Measurements from ENCODE around the gene DCBLD1. TPM values are rescaled to one million over a fixed set of nuclear protein-coding genes. Genes with fewer than 3 reads are reported as not detected.

Gene DCBLD1
- total RNA-seq, 1 donor from 2014 or later: 4.5 TPM

DNA sequence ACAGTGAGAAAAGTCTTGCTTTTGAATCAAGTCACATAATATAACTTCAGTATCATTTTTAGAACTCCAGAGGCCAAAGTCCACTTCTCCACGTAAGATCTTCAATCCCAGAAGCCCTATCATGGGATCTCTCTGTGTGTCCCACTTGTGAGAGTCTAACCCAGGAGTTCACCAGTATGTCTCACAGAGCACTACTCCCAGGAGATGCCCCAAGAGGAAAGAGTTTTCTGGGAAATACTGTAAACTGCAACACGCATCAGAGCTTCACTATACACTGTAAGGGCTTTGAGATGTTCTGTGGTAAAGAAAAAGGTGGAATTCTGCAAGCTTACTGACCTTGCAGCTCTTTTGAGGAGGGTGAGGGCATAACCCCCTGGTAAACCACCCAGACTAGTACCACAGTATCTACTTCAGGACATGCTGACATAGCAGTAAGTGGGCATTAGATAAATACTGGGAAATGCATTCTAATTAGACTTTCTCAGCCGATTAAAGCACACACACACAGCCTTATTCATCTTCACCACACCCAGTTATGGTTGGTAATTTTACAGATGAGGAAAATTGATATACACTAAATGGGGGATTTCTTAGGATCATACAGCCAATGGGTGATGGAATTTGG, 12.3 kb downstream of the DCBLD1 start:
- H3K4me3 Mint-ChIP-seq: no peak overlapping the region
- intact Hi-C loops (cut with micrococcal nuclease): no loop called here
- no peak for DNase-seq (ENCODE audit: low spot score)
- no peaks in the 10 kb centered on the region for H3K36me3 Mint-ChIP-seq (ENCODE audit: low read depth)
- peaks cover 4% of the 10 kb centered on the region for H3K27me3 Mint-ChIP-seq (ENCODE audit: insufficient read depth)
- no peak overlapping the region for H3K27ac Mint-ChIP-seq
- H3K4me1 Mint-ChIP-seq (ENCODE audit: low read depth): peaks cover 15% of the 10 kb centered on the region
- H3K9me3 Mint-ChIP-seq: no peaks in the 10 kb centered on the region

DNA sequence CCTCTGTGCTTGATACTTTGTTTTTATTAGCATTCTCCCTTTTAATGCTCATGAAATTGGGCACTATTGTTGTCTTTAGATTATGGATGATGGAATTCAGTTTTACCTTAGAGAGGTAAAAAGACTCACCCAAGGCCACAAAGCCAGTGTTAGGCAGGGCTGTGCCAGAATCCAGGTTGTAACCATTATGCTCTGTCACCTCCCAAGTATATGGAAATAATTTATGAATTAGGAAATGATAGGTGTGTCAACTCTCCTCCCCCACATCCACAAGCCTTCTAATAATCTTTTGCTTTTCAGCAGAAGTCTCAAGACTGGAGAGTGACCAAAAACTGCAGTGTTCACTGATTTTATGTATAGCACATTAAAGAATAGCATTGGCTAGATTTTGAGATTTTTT, 13.0 kb downstream of the DCBLD1 start:
- Mint-ChIP-seq H3K4me3 (no peak overlapping the region), H3K27ac (no peak overlapping the region), H3K4me1 (ENCODE audit: low read depth) (peaks cover 15% of the 10 kb centered on the region), H3K27me3 (ENCODE audit: insufficient read depth) (peaks cover 4% of the 10 kb centered on the region), H3K9me3 (no peaks in the 10 kb centered on the region), H3K36me3 (ENCODE audit: low read depth) (no peaks in the 10 kb centered on the region)
- intact Hi-C loops (cut with micrococcal nuclease): no loop called here
- DNase-seq (ENCODE audit: low spot score): no peak

DNA sequence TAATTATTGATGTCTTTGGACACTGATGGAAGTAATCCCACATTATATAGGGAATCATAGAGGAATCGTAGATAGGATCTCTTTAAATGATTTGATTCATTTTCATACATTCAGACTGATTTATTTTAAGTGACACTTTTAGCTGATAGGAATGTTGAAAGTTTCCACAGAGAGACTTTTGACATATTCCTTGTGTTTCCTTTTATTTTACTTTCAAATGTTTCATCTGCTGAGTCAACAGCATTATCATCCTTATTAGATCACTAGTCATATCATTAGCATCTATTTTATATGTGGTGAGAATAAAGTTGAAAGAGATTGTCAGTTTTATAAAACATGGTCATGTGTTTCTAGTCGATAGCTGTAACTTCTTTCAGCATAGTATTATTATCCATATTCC, 13.4 kb downstream of the DCBLD1 start:
- no peak overlapping the region for H3K4me3 Mint-ChIP-seq
- H3K36me3 Mint-ChIP-seq (ENCODE audit: low read depth): no peaks in the 10 kb centered on the region
- no peak overlapping the region for H3K27ac Mint-ChIP-seq
- no peaks in the 10 kb centered on the region for H3K9me3 Mint-ChIP-seq
- DNase-seq (ENCODE audit: low spot score): no peak
- H3K27me3 Mint-ChIP-seq (ENCODE audit: insufficient read depth): peaks cover 4% of the 10 kb centered on the region
- peaks cover 15% of the 10 kb centered on the region for H3K4me1 Mint-ChIP-seq (ENCODE audit: low read depth)
- intact Hi-C loops (cut with micrococcal nuclease): no loop called here

DNA sequence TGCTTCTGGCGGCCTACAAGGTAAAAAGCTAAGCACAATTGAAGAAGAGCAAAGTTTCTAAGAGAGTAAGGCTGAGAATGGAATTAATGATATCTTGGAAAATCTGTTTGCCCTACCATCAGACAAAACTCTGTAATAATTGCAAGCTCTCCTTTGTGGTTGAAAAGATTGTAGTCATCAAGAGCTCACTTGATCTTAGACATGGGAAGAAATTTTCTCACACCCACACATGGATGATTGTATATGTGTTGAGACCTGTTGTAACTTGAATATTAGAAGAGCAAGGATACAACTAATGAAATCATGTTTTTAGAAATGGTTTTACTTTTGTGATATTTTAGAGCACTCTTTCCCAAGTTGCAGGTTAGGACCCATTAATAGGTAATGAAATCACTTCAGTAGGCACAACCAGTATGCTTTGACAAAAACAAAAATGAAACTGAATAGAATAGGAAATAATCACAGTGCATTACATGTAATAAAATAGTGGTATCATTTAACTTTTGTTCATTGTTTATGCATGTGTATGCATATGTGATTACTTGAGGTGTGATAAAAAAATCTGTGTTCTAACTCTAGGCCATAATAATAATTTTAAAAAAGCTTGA, 14.0 kb downstream of the DCBLD1 start:
- H3K27me3 Mint-ChIP-seq (ENCODE audit: insufficient read depth): peaks cover 4% of the 10 kb centered on the region
- no peak overlapping the region for H3K4me3 Mint-ChIP-seq
- H3K4me1 Mint-ChIP-seq (ENCODE audit: low read depth): peaks cover 15% of the 10 kb centered on the region
- H3K27ac Mint-ChIP-seq: no peak overlapping the region
- intact Hi-C loops (cut with micrococcal nuclease): no loop called here
- no peaks in the 10 kb centered on the region for H3K9me3 Mint-ChIP-seq
- no peaks in the 10 kb centered on the region for H3K36me3 Mint-ChIP-seq (ENCODE audit: low read depth)
- no peak for DNase-seq (ENCODE audit: low spot score)

DNA sequence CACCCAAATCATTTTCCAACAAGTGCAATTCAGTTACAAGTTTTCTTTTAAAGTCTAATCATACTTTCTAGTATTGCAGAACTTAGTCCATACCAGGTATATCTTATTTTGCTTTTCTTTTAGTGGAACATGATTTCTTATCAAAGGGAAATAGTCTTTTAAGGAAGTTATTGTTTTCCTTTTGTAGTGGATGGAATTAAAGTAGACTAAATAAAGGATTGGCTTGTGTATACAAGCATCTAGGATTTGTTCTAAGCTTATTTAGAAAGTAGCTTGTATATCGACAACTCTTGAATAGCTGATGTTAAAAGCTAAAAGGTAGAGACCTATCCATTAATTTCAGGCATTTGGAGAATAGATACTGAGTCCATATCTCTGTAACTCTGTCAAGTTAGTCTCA, 14.8 kb downstream of the DCBLD1 start:
- DNase-seq (ENCODE audit: low spot score): no peak
- intact Hi-C loops (cut with micrococcal nuclease): no loop called here
- Mint-ChIP-seq H3K27ac (no peak overlapping the region), H3K36me3 (ENCODE audit: low read depth) (no peaks in the 10 kb centered on the region), H3K4me3 (no peak overlapping the region), H3K27me3 (ENCODE audit: insufficient read depth) (peaks cover 4% of the 10 kb centered on the region), H3K9me3 (no peaks in the 10 kb centered on the region), H3K4me1 (ENCODE audit: low read depth) (peaks cover 15% of the 10 kb centered on the region)

DNA sequence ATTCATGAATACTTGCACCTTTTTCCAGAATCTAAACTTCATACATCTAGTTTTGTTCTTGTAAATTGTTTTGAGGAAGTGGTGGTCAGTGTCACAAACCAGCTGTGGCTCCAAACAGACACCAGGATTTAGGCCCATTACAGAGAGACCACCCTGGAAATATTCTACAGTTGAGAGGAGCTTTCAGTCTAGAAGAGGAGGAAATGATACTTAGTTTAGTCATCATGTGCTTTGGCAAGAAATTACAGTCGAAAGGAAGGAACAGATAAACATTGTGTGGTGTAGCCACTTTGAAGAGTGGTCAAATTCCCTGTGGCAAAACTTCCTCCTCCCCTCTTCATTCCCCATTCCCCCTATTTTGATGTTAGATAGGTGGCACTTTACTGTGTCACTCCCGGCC, 15.7 kb downstream of the DCBLD1 start:
- H3K4me3 Mint-ChIP-seq: no peak overlapping the region
- no peak for DNase-seq (ENCODE audit: low spot score)
- peaks cover 15% of the 10 kb centered on the region for H3K4me1 Mint-ChIP-seq (ENCODE audit: low read depth)
- intact Hi-C loops (cut with micrococcal nuclease): no loop called here
- H3K9me3 Mint-ChIP-seq: no peaks in the 10 kb centered on the region
- H3K27me3 Mint-ChIP-seq (ENCODE audit: insufficient read depth): peaks cover 4% of the 10 kb centered on the region
- H3K27ac Mint-ChIP-seq: no peak overlapping the region
- no peaks in the 10 kb centered on the region for H3K36me3 Mint-ChIP-seq (ENCODE audit: low read depth)

DNA sequence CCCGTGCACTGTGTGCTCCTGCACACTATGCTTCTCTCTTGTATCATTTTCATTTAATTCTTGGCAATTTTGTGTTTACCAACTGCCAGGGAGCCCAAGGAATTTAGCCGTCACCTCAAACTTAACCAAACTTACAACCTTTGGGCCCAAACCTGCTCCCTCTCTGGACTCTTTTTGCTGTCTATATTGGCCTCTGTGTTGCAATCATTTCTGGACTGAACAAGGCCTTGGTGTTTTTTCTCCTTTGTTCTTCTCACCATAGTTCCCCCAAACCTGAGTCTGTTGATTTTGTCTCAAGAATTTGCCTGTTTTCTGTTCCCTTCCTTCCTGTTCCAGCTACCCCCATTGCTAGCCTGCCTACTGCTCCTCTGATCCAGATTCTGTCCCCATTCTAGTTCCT, 19.2 kb downstream of the DCBLD1 start:
- peaks cover 8% of the 10 kb centered on the region for H3K4me1 Mint-ChIP-seq (ENCODE audit: low read depth)
- no peak overlapping the region for H3K27ac Mint-ChIP-seq
- peaks cover 4% of the 10 kb centered on the region for H3K27me3 Mint-ChIP-seq (ENCODE audit: insufficient read depth)
- intact Hi-C loops (cut with micrococcal nuclease): no loop called here
- DNase-seq (ENCODE audit: low spot score): no peak
- H3K4me3 Mint-ChIP-seq: no peak overlapping the region
- no peaks in the 10 kb centered on the region for H3K9me3 Mint-ChIP-seq
- no peaks in the 10 kb centered on the region for H3K36me3 Mint-ChIP-seq (ENCODE audit: low read depth)

DNA sequence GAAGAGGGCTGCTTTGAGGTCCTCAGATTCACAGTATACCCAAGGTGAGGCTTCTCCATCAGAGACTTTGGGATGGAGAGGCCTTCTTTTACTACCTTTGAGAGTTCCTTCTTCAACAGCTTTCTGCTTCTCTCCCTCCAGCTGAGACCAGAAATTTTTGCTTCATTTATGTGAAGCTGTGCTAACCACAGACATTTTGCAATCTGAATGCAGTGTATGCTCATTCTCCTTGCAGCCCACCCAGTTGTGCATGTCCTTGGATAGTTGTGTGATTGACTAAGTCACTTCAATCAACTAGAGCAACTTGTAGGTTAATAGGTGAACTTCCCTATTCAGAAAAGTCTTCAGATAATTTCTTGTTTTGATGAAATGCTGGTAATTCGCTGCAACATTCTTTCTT, 20.1 kb downstream of the DCBLD1 start:
- no peak for DNase-seq (ENCODE audit: low spot score)
- peaks cover 4% of the 10 kb centered on the region for H3K27me3 Mint-ChIP-seq (ENCODE audit: insufficient read depth)
- H3K4me1 Mint-ChIP-seq (ENCODE audit: low read depth): peaks cover 7% of the 10 kb centered on the region
- no peak overlapping the region for H3K4me3 Mint-ChIP-seq
- H3K27ac Mint-ChIP-seq: no peak overlapping the region
- H3K36me3 Mint-ChIP-seq (ENCODE audit: low read depth): no peaks in the 10 kb centered on the region
- H3K9me3 Mint-ChIP-seq: no peaks in the 10 kb centered on the region
- intact Hi-C loops (cut with micrococcal nuclease): no loop called here

DNA sequence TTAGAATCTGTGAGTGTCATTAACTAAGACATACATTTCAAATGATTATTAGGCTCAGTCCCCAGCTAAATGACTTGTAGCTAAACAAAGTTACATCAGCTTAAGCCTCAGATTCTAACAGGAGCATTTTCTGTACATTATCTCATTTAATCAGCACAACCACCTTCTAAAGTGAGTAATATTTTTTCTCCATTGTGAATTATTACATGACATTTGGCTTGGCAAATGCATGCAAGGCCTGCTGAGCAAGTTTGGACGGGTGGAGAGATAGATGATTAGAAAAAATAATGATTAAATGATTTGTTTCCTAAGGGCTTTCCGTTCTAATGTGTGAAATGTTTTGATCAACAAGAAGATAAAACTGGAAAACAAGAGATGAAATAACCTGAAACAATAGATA, 20.7 kb downstream of the DCBLD1 start:
- H3K27ac Mint-ChIP-seq: no peak overlapping the region
- intact Hi-C loops (cut with micrococcal nuclease): no loop called here
- DNase-seq (ENCODE audit: low spot score): no peak
- no peak overlapping the region for H3K4me3 Mint-ChIP-seq
- peaks cover 4% of the 10 kb centered on the region for H3K27me3 Mint-ChIP-seq (ENCODE audit: insufficient read depth)
- H3K4me1 Mint-ChIP-seq (ENCODE audit: low read depth): peaks cover 3% of the 10 kb centered on the region
- H3K36me3 Mint-ChIP-seq (ENCODE audit: low read depth): no peaks in the 10 kb centered on the region
- no peaks in the 10 kb centered on the region for H3K9me3 Mint-ChIP-seq

DNA sequence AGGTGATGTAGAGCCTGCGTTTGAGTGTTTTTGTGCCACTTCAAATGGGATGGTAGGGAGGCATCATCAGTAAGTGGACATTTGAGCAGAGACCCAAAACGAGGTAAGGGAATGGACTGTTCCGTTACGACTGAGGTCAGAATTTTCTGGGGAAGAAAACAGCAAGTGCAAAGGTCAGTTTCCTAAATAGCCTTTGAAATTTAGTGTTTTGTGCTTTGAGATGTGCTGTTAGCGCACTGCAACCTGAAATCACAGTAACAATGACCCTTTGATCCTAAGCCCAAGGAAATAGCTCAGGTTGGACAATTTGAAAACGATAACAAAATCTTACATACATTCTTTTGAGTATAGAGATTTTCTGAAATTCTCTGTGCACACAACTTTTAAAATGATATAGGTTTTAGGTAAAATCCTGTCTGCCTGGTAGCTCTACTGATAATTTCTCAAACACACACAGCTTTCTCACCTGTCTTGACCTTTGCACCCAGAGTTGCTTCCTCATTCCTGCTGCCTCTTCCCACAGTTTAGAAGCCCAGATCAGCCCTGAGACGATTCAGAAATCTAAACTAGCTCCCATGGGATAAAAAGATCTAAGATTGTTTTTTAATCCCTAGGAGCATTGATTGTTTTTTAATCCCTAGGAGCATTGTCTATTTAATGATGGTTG, 22.1 kb downstream of the DCBLD1 start:
- H3K4me3 Mint-ChIP-seq: no peak overlapping the region
- DNase-seq (ENCODE audit: low spot score): no peak
- H3K27me3 Mint-ChIP-seq (ENCODE audit: insufficient read depth): peaks cover 2% of the 10 kb centered on the region
- no peaks in the 10 kb centered on the region for H3K9me3 Mint-ChIP-seq
- no peak overlapping the region for H3K27ac Mint-ChIP-seq
- H3K4me1 Mint-ChIP-seq (ENCODE audit: low read depth): no peaks in the 10 kb centered on the region
- H3K36me3 Mint-ChIP-seq (ENCODE audit: low read depth): no peaks in the 10 kb centered on the region
- intact Hi-C loops (cut with micrococcal nuclease): no loop called here

DNA sequence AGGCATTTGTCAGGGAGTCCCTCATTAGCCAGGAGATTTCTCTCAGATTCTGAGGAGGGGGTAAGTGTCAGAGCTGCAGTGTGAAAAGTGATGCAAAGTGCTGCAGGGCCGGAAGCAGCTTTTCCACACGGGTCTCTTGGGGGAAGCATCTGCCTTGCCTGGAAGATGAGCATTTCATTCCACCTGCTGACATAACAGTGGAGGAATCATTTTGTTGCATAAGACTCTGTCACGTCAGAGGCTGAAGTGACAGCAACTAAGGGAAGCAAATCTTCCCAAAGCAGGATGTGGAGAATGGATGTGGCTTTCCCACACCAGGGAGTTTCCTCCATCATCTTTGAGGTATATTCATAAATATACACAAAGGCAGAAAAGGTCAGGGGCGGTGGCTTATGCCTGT, 22.8 kb downstream of the DCBLD1 start:
- Mint-ChIP-seq H3K36me3 (ENCODE audit: low read depth) (no peaks in the 10 kb centered on the region), H3K4me1 (ENCODE audit: low read depth) (no peaks in the 10 kb centered on the region), H3K27me3 (ENCODE audit: insufficient read depth) (peaks cover 2% of the 10 kb centered on the region), H3K4me3 (no peak overlapping the region), H3K27ac (no peak overlapping the region), H3K9me3 (no peaks in the 10 kb centered on the region)
- intact Hi-C loops (cut with micrococcal nuclease): no loop called here
- no peak for DNase-seq (ENCODE audit: low spot score)

DNA sequence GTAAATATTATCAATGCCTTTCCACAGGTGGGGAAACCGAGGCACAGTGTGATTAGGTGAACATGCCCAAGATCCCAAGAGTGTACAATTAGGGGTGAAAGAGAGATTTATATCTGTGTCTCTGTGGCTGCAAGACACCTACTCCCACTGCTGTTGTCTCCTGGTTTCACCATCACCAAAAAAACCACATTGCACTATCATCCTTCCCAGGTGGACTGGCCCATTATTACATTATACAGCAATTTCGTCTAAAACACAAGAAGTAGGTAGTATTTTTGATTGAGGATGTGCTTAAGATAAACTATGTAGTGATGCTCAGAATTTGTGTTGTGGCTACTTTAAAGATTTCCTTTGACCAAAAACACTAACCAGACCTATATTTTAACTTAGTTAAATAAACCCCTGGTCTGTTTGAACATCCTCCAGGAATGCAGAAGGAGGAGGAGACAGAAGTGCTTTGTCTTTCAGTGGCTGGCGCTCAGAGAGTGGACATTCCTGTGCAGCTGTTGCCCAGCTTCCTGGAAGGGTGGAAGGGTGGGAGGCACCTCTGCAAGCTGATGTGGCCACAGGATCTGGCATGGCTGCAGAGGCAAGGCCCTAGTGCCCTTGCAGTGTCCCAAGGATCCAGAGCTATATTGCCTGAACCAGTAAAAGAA, 23.8 kb downstream of the DCBLD1 start:
- Mint-ChIP-seq H3K4me3 (no peak overlapping the region), H3K9me3 (no peaks in the 10 kb centered on the region), H3K4me1 (ENCODE audit: low read depth) (no peaks in the 10 kb centered on the region), H3K27me3 (ENCODE audit: insufficient read depth) (peaks cover 2% of the 10 kb centered on the region), H3K27ac (no peak overlapping the region), H3K36me3 (ENCODE audit: low read depth) (no peaks in the 10 kb centered on the region)
- intact Hi-C loops (cut with micrococcal nuclease): no loop called here
- DNase-seq (ENCODE audit: low spot score): no peak

DNA sequence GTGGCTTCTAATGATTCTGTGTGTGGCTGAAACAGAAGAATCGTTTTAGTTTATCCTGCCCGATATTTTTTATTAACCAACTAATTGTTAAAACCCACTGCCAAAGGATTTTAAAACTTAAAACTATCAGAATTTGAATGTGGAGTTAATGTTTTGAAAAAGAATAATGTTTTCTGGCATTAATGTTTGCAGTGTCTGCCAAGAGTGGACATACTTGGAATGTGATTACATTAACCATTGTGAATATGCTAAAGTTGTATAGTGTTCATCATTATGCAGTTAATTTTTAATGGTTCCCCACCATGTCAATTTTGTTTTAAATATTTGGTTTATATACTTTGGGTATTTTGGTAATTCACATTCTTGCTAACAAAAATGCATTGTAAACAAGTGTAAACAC, 24.4 kb downstream of the DCBLD1 start:
- no peaks in the 10 kb centered on the region for H3K4me1 Mint-ChIP-seq (ENCODE audit: low read depth)
- intact Hi-C loops (cut with micrococcal nuclease): no loop called here
- H3K4me3 Mint-ChIP-seq: no peak overlapping the region
- peaks cover 2% of the 10 kb centered on the region for H3K27me3 Mint-ChIP-seq (ENCODE audit: insufficient read depth)
- DNase-seq (ENCODE audit: low spot score): no peak
- no peak overlapping the region for H3K27ac Mint-ChIP-seq
- no peaks in the 10 kb centered on the region for H3K9me3 Mint-ChIP-seq
- no peaks in the 10 kb centered on the region for H3K36me3 Mint-ChIP-seq (ENCODE audit: low read depth)
